NCI-H187 (cell line): Measurements from ENCODE around the gene FDPS.
"Not testable (repeated sequence)": the region's sequence is repeated elsewhere in the genome, so short reads cannot be mapped to it uniquely, and the experiment has no call there.

Experiments
- DNase-seq, 2 experiments: peaks; one replicate each; lab custom pipeline; 2025; lab: John Stamatoyannopoulos, UW

Gene FDPS

DNA sequence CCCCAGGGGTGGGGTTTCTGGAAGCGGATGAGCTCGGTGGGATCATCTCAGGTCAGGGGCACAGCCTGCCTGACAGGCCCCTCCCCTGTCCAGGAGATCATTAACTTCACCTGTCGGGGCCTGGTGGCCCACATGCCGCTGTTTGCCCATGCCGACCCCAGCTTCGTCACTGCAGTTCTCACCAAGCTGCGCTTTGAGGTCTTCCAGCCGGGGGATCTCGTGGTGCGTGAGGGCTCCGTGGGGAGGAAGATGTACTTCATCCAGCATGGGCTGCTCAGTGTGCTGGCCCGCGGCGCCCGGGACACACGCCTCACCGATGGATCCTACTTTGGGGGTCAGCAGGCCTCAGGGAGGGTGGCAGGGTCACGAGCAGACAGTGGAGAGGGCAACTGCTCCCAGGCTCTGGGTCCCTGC is 23.0 kb upstream of the FDPS start:
- DNase-seq = no peak

DNA sequence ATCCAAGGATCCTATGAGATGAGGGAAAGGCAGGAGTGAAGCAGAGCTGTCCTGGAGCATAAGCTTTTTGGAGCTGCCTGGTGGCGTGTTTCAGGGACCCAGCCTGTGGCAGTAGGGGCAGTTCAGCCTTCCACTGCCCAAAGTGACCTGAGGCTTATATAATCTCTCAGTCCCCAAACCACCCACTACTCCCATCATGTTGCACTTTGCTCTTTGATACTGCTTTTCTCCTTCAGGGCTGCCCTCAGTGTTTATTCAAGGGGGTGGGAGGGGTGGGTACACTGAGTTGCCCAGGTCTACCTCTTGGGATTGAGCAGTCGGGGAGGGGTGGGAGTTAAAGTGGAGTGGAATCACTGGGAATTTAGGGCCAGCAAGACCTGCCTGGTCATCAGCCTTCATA is 22.1 kb upstream of the FDPS start:
- no peak for DNase-seq

DNA sequence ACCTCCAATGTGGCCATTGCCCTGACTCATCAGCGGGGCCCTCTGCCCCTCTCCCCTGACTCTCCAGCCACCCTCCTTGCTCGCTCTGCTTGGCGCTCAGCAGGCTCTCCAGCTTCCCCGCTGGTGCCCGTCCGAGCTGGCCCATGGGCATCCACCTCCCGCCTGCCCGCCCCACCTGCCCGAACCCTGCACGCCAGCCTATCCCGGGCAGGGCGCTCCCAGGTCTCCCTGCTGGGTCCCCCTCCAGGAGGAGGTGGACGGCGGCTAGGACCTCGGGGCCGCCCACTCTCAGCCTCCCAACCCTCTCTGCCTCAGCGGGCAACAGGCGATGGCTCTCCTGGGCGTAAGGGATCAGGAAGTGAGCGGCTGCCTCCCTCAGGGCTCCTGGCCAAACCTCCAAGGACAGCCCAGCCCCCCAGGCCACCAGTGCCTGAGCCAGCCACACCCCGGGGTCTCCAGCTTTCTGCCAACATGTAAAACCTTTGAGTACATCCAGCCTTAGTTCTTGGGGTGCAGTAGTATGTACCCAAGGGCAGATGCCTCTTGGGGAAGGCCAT is 20.6 kb upstream of the FDPS start:
- DNase-seq = no peak

DNA sequence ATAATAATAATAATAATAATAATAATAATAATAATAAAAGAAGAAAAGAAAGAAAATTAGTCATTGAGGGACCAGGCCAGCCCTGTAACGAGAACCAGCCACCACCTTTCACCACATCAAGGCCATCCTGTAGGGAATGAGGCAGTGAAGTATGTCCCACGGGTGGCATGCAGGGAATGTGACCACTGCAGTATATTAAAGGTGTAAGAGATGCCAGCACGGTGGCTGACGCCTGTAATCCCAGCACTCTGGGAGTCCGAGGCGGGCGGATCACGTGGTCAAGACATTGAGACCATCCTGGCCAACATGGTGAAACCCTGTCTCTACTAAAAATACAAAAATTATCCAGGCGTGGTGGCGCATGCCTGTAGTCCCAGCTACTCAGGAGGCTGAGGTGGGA is 17.7 kb upstream of the FDPS start:
- DNase-seq = not testable (repeated sequence)

DNA sequence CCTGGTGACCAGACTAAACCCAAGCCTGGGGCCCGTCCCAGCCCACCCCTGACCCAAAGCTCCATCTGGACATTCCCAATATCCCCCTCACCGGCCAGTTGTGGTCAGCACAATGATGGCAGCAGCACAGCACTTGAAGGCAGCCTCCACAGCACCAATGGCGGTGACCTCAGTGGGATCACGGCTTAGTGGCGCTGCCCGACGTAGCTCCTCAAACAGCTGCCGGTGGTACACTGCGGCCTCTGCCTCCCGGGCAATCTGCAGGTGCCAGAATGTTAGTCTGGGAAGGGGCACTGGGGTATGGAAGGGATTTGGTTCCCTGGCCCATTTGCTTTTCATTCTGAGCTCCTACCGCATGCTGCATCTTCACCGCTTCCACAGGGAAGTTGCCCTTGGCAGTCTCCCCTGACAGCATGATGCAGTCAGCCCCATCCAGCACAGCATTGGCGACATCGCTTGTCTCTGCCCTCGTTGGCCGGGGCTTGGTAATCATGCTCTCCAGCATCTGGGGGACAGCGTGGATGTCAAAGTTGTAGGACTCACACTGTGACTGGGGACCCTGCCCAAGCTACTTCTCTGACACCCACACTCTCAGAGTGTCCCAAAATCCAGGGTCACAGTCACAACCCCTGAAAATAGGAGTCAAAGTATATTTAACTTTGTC is 15.4 kb upstream of the FDPS start:
- DNase-seq = no peak

DNA sequence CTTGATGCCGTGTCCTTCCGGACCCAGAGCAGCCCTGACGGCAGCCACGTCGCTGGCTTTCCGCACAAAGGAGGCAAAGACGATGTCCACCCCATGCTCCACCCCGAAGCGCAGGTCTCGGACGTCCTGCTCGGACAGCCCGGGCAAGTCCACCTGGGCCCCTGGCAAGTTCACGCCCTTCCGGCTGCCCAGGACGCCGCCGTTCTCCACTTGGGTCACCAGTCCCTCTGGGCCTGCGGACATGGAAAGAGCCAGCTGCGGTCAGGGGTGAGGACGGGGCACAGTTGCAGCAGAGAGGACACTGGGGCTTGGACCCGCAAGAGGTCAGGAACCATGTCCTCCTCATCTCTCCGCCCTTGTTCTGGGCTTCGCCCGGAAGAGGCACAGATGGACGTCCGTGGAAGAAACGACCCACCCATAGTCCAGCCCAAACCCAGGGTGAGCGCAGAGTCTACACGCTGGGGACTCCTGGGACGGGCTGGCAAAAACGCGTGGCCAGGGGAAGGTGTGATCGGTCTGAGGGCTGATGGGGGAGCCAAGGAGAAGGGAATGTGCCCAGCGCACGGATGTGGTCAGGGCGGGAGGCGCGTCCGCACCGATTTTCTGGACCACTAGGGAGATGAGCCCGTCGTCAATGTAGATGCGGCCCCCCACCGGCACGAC is 14.0 kb upstream of the FDPS start:
- no peak for DNase-seq

DNA sequence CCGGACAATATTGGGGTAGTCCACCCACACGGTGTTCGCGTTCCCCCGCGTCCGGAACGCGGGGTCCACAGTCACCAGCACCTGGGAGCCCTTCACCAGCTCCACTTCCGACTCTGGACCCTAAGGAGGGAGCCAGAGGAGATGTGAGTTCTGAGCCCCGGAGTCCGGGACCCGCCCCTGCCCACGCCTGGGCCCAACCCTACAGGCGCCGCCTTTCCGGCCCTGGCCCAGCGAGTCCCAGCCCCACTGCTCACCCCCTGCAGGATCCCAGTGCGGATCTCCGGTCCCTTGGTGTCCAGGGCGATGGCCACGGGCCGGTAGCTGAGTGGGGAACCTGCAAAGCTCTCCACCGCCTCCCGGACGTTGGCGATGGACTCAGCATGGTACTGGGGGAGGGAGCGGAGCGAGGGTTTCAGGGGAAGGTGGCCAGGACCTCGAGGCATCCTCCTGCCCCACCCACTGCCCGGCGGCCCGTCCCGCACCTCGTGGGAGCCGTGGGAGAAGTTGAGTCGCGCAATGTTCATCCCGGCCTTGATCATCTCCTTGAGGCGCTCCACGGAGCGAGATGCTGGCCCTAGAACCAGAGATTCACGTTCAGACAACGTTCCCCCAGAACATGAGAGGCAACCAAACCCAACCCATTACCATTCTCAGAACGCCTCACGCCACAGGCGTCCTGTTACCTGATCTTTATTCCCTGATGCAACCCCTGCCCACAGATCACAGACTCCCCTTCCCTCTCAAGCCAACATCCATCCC is 13.3 kb upstream of the FDPS start:
- no peak for DNase-seq

DNA sequence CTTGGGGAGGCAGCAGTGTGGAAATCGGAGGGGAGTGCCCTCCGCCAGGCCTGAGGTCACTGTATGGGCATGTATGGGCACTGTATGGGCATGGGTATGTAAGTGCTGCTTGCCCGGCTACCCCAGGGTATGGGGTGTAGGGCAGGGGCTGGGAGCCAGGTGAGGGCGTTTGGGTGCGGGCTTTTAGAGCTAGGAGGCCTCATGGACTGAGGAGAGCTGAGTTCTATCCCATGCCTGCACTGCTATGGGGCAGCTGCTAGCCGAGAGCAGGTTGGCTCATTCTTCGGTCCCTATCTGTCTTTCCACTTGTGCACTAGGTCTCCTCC is 12.8 kb upstream of the FDPS start:
- DNase-seq = no peak

DNA sequence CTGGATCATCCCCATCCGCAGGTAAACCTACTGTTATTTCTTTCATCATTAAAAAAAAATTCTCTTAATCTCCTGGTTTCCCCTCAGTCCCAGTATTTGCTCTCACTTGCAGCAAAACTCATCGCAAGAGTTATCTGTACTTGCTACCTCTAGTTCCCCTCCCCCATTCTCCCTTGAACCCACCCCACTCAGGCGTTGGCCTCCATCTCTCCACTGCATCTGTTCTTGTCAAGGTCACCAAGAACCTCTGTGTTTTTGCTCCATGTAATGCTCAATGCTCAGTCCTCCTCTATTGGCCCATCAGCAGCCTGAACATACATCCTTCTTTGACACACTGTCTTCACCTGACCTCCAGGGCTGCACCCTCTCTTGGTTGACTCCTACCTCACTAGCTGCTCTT is 12.0 kb upstream of the FDPS start:
- no peak for DNase-seq

DNA sequence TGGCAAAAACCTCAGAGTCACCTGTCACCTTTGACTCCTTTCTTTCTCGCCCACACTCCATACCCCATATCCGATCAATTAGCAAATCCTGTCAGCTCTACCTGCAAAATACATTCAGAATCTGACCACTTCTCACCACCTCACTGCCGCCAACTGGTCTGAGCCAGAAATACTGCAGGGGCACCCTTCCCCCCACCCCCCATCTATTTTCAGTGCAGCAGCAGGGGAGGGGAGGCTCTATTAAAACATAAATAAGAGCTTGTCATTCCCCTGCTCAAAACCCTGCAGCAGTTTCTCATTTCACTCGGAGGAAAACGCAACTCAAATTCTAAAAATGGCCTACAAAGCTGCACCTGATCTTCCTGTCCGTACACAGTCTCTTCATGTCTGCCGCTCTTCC is 11.3 kb upstream of the FDPS start:
- DNase-seq = no peak

DNA sequence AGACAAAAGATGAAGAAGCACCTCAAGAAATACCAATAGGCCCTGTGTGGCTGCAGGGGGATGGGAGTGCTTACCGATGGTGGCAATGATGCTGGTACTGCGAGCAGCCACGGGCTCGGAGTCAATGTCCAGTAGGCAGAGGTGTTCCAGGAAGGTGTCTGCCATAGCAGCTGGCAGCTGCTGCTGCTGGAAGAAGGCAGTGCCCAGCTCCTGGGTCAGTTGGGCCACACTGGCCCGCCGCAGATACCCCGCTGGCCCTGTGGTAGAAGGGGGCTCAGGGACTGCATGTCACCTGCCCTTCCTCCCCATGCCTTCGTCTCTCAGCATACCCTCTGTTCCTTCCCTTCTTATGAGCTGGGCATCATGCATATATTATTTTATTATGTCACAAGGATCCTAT is 8.6 kb upstream of the FDPS start:
- no peak for DNase-seq

DNA sequence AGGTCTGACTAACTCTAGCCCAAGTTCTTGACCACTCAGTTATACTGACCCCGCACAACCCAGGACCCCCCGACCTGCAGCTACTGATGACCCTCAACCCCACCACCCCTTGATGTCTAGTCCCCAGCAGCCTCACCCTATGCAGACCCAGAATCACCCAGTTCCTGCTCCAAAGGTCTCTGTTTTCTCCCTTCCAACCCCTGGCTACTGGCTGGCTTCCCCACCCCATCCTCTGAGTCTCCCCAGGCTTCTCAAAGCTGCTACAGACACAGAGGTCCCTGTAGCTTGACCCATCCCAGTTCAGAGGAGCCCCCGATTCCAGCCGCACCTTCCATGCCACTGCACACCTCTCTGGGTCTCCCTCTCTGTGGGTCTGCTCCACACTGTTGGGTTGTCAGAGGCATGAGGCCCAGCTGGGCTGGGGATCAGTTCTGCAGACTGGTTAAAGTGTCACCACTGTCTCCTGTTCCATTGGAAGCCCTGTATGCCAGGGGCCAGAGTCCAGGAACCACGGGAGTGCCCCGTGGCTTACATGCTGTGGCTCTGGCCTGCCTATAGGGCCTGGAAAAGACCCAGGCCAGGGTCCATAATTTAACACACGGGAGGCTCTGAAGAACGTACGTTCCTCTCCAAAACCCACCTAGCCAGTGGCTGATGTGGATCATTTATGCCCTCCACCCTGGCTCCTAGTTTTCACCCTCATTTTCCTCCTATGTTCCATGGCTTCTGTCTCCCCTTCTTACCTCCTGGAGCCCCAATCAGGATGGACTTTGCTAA is 7.9 kb upstream of the FDPS start:
- DNase-seq = no peak

DNA sequence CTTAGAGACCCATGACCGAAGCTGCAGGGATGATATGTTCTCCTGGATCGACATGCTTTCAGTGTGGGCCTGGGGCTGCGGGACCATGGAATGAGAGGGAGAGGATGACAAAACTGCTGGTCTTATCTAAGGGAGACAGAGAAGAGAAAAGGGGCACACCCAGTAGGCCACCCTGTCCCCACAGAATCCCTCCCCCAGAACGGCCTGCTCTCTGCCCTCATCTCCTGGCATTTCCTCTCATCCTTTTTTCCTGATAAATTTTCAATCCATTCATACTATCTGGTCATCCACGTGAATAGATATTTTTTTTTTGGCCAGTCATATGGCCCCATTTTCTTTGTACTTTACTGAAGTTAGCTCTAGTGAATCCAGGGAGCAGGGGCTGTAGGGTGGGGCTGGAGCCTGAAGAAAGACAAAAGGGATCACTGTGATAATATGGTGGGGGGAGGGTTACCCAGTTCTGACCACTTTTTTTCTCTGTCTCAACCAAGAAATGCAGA is 7.3 kb upstream of the FDPS start, which contains the start of gene PKLR:
PKLR (minus strand) TSS at position 97 of the 500 bp plus-strand sequence; CDS start at position 54, 43 bp downstream.
- DNase-seq = no peak

DNA sequence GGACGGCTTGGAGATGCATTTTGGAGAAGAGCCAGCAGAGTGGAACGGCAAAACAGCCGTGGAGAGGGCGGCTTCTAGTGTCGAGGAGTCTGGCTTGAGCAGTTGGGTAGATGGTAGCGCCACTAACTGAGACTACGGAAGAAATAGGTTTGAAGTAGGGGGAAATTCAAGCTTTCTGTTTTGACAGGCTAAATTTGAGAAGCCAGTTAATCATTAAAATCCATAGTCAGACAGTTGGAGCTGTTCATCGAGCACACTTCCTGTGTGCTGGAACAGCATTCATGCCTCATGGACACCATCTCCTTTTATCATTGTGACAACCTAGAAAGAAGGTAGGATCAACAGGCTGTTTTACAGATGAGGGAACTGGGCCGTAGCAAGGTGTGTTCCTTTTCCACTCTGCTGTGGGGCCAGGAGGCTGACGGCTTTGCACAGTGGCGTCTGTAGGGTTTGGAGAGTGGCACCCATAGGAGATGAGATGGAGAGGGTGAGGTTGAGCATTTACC is 4.1 kb upstream of the FDPS start:
- DNase-seq = no peak

DNA sequence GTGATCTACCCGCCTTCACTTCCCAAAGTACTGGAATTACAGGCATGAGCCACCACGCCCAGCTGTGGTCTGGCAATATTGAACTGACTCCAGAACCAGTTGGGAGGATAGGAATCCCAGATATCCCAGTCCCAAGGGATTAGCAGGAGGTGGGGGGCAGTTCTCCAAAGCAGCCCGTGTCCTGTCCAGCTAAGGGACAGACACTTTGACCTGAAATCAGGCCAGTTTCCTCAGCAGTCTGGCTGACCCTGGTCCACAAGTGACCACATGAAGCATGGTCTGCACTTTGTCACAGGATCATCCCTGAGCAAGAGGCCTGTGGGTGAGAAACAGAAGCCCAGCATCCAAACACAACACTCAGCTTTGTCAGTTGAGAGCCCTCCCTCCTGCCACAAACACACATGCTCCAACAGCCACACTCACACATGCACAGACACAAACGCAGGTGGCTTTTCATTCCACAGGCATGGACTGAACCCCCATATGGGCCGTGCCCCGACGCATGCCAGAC is 2.7 kb upstream of the FDPS start:
- no peak for DNase-seq

DNA sequence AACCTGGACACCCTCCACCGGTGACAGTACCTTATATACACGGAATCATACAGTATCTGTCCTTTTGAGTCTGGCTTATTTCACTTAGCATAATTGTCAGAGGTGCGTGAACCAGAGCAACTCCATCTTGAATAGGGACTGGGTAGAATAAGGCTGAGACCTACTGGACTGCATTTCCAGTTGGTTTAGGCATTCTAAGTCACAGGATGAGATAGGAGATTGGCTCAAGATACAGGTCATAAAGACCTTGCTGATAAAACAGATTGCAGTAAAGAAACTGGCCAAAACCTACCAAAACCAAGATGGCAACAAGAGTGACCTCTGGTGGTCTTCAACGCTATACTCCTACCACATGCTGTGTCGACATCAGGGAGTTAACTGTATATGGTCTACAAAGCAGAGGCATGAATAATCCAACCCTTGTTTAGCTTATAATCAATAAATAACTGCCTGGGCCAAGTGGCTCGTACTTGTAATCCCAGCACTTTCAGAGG is 1.4 kb upstream of the FDPS start:
- no peak for DNase-seq

DNA sequence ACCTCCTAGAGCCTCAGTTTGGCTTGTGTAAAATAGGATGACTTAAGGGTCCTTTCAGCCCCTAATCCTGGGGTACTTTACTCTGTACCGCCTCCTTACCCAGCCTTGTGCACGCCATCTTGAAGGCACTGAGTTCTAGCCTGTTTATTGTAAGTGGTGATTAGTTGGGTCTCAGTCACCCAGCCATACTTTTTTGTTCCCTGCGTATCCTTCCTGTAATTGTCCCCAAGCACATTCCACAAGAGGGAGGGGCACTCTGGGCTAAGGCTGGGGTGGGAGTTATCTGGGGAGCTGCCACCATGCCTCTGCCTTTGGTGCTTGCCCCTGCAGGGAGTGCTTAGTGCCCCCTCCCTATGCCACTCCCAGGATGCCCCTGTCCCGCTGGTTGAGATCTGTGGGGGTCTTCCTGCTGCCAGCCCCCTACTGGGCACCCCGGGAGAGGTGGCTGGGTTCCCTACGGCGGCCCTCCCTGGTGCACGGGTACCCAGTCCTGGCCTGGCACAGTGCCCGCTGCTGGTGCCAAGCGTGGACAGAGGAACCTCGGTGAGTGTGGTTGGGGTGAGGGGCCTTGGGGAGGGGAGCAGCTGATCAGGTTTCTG is 856 bp downstream of the FDPS start:
- no peak for DNase-seq

DNA sequence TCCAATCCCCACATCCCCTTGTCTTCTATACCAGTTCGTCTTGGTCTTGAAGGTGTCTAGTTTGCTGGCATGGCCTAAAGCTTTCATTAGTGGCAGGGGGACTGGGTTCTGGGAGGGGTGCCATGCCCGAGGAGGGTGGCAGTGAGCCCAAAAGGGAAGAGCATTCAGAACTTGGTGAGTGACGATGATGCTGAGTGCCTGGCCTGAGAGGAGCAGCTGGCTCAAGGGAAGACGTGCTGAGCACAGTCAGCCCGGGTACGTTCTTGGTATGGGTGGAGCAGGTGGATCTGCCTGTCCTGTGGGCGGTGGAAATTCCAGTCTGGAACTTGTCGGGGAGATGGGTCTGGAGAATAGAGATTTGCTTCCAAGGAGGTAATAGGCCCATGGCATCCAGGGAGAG is 4.6 kb downstream of the FDPS start:
- no peak for DNase-seq

DNA sequence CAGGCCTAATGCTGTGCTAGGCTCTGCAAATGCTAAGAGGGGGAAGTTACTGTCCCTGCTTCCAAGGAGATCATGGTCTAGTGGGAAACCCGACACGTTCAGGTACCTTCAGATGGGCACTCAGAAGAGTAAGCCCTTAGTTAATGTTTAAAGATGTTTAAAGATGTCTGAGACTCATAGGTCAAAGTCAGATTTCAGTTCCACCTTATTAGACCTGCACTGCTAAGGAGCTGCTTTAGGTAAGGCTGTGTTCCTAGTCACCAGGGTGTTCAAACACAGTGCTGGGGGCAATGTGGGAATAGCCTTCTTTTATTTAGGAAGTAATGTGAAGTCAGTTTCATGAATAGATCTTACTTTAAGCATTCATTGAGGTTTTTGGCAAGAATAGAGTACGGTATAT is 8.3 kb downstream of the FDPS start:
- DNase-seq = no peak

DNA sequence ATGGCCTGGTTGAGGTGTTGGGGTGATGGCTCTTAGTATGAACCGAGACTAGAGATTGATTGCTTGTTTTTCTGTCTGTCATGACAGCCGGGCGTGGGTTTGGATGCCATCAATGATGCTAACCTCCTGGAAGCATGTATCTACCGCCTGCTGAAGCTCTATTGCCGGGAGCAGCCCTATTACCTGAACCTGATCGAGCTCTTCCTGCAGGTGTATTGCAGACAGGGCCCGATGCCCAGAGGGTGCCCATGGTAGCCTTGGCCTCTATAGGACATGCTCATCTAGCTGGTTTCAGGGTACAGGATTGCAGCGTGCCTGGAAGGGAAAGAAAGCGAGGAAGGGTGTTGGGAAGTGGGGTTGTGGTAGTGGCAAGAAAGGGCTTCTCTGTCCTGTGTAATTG is 9.4 kb downstream of the FDPS start:
- no peak for DNase-seq

DNA sequence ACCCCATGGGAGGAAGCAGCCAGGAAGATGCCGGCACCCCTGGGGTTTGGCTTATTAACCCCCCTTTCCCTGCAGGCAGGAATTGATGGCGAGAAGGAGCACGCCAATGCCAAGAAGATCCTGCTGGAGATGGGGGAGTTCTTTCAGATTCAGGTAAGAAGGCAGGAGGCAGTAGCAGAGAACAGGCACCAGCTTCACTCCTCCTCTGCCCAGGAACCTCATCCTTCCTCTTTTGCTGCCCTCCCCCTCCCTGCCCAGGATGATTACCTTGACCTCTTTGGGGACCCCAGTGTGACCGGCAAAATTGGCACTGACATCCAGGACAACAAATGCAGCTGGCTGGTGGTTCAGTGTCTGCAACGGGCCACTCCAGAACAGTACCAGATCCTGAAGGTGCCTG is 10.9 kb downstream of the FDPS start:
- no peak for DNase-seq
